HG03378 (cell line): ENCODE measurements around the gene MTPN.

ENCODE experiments used
- ATAC-seq: cut with Tn5 transposase; IDR thresholded peaks from one replicate; pipeline ENCODE4 v1.9.1; 2021; ENCODE audit warnings: mild to moderate bottlenecking, moderate library complexity; ENCODE audit not compliant: unreplicated experiment

MTPN gene

DNA sequence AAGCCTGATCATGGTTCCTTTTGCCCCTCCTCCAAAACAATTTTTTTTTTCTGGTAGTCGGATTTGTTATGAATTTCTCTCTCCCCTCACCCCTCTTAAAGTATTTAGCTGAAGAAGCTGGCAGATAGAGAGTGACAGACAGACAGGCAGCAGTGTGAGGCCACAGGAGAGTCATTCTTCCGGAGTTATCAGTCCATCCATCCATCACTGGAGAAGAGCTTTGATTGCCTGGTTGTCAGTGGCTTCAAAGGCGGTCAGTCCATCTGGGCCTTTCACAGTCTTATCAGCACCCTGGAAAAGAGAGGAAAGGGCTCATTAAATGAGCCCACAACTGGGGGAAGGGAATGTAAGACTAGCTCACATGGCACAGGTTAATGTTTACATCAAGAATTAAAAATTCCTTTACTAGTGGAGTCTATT lies 47.4 kb downstream of the MTPN start:
- no peak for ATAC-seq

DNA sequence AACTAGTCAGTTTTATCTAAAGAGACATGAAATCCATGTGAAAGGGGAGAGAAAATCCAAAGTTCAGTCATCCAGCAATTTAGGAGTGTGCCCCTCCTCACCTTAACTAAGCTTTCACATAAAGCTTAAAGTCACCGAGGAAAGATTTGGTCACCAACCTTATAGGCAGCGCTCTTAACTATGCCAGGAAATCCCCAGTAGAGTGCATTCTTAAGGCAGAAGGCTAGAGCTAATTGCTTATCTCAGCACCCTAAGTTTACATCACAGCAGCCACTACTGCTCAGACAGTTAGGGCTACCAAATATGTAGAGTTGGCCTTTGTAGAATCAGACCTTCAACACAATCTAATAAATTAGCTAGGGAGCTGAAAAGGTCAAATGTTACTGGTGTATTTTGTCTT lies 47.9 kb downstream of the MTPN start:
- no peak for ATAC-seq

DNA sequence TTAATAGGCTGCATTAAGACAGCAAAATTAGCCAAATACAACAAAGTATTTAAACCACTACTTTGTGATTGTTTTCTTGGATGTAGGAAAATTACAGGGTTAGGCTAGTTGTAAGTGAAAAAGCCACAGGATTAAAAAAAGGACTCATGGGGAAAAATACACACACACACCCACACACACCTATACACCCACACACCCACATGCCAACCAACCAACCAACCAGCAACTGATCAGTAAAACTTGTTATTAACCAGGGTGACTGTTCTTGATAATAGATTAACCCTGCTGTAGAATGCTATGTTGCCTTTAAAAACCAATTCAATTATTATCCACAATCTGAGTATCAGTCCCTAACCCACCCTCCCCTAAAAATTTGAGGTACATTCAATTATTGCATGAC lies 49.0 kb downstream of the MTPN start:
- ATAC-seq = no peak

DNA sequence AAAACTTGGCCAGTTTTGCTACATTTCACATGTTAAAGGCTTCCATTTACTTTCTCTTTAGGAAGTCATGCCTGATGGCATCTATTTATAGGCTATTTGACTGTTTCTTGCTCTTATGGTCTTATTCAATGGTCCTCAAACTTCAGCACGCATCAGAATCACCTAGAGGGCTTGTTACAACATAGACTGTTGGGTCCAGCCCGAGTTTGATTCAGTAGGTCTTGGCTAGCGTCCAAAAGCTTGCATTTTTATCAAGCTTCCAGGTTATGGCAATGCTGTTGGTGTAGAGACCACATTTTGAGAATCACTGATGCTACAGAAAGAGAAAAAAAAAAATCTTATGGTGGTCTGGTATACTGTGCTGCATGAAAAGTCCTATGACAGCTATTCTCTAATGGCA lies 51.9 kb downstream of the MTPN start:
- no peak for ATAC-seq

DNA sequence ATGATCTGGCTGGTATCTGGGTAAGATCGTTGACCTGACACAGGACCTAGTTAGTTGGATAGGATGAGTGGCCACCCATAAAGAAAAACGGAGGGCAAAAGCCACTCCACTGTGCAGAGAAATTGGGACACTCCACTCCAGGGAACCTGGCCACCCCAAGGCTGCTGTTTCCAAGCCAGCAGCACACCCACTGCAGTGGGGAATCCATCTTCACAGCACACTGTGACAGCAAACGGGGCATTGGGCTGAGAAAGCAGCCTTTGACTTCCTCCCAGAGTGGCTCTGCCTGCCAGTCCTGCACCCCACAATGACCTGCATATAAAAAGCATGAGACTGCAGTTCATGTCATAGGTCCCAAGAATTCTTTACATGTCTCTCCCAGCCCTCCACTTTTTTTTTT lies 52.9 kb downstream of the MTPN start:
- ATAC-seq = no peak

DNA sequence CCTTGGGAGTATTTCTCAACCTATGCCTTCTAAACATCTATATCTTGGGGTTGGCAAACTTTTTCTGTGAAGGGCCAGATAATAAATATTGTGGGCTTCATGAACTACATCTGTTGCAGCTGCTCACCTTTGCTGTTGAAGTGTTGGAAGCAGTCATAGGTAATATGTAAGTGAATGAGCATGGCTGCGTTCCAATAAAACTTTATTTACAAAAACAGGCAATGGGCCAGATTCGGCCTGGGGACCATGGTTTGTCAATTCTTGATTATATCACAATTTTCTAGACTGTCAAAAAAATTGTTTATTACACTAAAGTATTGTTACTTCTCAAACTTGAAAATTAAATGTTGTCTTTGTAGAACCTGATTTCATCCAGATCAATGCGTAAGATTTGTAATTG lies 54.9 kb downstream of the MTPN start:
- no peak for ATAC-seq

DNA sequence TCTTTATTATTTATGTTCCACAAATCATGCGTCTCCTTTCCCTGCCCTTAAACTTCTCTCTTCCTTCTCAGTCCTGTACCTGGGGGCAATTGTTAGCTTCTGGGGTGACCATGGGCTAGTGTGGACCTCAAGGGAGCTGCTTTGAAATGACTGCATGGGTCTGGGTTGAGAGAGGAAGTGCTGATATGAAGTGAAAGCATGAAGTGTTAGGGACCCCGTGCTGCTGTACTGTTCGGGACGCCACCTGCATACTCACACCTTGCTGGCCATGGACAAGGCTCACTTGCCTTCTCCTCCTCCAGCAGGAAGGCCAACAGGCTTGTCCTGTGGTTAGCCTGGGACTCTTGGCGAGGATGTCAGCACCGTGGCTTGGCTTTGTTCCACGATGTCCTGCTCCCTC lies 56.7 kb downstream of the MTPN start:
- no peak for ATAC-seq

DNA sequence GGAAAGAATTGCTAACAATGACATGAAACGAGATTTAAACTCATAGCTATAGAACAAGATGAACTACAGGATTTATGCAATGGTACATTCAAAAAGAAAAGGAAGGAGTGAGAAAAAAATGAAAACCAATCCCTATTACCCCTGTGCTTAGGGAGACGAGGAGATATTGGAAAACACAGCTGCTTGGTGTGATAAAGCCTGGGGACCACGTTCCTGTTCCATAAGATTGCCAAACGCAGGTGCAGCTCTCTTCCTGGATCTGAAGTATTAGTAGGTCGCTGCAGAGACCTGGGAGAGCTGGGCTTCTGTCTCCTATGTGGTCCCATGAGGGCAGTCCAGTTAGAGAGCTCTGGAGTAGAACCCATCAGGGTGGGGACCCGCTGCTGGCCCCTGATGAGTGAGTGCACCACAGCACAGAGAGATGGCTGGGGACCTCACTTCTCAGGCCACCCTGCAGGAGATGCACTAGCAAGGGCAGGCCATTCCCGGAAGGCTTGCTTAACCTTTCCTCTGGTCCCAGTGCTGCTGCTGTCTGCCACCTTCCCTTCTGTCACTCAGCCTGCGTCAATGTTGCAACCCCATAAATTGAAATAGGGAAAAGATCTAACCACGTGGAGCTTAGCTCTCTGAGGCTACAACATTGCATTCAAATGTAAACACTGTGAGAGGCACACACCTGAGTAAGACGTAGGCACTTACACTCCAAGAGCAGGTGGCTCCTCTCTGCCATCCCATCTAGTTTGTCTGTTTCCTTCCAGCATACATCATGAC lies 57.9 kb downstream of the MTPN start:
- ATAC-seq = no peak

DNA sequence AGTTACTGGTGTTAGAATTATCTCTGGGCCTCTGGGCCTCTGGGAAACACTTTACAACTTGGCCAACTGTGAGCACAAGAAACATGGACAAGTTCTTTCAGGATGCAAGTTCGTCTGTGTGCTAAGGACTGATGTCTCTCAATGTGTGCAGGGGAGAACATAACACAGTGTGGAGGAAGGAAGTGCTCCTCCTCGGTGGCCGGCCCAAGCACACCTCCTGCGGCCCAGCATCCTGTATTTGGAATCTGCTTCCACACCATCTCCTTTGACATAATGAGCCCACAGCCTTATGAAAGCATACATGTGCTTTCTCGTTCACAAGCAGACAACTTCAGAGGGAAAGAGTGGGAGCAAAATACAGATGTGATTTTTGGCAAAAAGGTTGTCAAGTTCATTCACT lies 59.0 kb downstream of the MTPN start:
- ATAC-seq = no peak

DNA sequence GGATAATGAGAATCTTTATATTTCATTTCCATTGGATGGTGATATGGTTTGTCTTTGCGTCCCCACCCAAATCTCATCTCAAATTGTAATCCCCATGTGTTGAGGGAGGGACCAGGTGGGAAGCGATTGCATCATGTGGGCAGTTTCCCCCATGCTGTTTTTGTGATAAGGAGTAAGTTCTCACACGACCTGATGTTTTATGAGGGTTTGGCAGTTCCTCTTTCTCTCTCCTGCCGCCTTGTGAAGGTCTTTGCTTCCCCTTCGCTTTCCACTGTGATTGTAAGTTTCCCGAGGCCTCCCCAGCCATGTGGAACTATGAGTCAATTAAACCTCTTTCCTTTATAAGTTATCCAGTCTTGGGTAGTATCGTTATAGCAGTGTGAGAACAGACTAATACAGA lies 59.4 kb downstream of the MTPN start:
- no peak for ATAC-seq

DNA sequence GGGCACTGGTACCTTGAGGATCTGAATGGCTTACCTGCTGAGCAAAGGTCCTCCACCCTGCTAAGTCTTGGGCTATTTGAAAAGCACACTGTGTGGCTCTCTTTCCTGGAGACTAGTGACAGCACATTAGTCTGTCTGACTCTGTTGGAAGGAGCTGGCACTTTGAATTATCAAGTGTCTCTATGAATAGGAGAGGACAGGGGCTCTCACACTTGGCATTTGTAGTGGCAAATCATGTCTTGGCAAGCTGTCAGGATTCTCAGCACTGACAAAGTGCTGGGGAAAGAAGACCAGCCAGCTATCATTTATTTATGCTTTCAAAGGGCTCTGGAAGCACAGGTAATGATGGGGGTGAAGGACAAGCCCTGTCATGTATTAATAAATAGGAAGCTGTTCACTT lies 62.8 kb downstream of the MTPN start:
- no peak for ATAC-seq

DNA sequence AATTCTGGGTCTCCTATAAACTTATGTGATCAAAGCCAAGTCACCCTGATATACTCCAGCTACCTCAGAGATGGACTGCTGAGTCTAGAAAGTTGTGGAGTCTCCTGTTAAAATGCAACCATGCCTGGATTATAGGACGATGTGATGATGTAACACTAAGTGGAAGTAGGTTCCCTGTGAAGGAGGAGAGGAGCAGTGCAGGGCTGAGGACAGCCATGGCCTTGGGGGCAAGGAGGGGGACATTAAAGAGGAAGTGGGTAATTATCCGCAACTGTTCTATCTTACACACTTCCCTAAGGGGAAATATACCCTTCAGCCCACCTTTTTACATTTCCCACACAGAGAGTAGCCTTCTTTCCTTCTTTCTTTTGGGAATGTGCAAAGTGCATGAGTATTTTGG lies 63.8 kb downstream of the MTPN start:
- no peak for ATAC-seq

DNA sequence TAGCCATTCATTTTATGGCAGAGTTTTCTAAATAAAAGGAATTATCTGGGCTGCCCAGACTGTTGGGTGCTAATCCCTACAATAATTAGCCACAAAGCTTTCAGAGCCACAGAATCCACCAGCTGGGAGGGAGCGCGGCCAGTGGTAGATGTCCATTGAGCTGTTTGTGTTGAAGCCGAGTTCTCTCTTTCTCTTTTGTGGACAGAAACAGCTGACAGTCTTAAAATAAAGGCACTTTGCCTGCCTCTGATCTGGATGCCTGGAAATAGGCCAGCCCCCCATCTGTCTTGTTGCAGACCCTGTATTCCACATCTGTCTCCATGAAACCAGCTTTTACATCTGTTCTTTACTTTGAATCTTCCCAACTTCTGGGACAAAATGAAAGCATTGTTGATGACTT lies 66.1 kb downstream of the MTPN start:
- no peak for ATAC-seq

DNA sequence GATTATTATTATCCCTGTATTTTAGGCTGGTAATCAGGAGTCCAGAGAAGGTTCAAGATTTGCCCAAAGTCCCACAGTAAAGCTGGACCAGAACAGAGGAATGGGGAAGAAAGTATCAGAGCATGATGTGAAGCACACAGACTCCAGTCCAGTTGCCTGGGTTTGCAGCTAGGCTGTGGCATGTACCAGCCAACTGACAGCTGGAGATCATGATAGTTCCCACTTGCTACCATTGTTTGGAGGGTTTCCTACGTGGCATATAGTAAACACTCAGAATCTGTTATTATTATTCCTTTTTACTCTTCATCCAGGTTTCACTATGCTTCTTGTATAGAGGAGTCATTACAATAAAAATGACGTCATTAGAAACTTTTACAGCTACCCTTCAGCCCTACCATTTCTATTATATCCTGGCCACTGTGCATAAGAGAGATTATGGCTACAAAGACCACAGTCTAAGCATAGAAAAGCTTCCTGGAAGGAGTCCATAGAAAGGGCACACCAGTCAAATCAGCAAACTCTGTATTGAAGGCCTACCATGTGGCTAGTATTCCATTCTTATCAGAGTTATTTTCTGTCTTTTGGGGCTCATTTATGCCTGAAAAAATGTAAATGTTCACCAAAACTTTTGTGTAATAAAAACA lies 66.6 kb downstream of the MTPN start:
- no peak for ATAC-seq

DNA sequence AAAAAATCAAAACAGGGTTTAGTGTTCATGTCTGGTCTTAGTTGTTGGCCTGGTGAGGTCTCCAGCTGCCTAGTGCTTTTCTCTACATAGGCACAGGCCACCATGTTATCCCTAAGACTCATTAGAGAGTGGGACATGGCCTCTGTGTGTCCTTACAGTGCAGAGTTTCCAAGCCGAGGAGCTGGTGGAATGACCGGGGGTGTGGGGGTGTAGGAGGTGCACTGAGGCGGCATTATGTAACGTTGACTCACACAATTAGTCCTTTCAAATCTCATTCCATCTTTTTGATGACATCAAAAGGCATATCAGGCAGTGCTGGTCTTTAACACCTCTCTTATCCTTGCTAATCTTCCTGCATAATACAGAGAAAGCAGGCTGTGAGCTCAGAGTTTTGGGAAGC lies 71.3 kb downstream of the MTPN start:
- ATAC-seq = no peak

DNA sequence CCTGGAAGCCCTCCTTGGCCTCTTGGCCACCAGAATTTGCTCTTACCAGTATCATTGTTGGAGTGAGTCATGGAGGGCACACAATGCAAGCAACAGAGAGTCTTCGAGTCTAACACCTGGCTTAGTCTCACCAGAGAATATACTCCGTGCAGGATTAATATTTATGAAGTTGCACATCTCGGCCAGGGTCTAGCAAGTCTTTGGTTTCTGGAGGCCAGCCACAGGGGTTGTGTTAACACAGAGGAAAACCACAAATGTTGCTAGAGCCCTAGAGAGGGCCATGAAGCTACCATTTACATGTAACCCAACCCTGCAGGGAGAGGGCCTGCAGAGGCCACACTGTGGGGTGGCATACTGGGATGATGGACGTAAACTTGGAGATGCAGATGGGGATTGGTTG lies 71.8 kb downstream of the MTPN start:
- no peak for ATAC-seq

DNA sequence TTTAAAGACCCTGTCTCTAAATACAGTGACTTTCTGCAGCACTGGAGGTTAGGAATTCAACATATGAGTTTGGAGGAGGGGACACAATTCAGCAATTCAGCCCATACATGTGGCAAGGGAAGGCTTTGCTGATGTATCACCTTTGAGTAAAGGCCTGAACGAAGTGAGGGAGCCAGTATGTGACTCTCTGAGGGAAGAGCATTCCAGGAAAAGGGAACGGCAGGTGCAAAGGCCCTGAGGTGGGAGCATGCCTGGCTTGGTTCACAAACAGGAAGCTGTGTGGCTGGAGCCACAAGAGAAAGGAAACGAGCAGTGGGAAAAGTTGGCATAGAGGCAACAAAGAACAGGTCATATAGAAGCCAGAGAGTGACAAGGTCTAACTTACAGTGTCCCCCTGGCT lies 72.9 kb downstream of the MTPN start:
- ATAC-seq = no peak

DNA sequence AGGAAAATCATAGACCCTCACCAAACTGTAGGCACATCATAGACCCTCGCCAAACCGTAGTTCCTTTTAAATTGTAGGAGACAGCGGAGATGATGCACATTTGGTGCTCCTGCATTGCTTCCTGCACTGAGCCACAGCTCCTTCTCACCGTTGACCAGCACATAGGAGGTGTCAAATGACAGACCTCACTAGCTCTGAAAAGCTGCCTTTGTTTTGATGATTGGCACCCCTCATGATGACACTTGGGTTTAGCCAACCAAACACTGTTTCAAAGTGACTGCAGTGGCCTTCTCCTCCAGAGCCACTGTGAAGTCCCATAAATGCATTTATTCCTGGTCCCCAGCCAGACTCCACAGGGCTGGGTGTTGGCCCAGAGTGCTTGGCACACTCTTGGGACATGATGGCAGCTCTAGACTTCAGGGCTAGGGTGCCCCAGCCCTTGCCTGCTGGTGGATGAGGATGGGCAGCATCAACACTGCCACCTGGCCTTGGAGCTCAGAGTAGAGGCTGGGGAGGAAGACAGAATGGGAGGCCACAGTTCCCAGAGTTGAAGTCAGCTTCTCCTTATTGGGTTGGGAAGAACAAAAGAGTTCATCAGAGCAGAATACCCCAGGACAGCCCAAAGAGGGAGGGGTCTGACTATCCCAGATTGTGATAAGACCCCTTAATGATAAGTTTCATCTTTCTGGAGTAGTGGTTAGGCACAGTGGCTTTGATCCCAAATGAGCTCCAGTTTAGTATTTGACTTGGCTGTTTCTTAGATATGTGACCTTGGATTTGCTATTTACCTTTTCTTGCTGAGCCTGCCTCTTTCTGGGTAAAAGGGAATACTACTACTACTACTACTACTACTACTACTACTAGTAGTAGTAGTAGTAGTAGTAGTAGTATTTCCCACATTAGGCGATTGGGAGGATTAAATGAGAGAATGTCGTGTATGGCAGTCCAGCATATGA lies 75.3 kb downstream of the MTPN start:
- ATAC-seq = no peak

DNA sequence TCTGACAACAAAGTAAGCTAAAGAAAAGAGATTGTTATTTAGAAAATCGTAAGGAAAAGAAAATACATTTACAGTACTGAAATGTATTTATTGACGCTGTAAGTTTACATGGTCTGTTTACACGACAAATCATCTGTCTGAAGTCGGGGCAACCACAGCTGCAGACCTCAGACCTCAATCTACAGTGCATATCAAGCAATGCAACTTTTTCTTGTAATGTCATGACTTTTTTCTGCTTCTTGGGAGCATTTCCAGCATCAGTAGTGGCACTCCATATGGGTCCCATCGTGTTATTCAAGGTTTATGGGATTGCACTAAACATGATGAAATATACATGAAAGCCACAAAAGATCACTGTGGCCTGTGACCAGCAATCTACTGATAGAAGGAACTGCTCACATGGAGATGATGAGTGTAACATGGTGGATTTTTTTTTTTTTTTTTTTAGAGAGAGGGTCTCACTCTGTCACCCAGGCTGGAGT lies 77.1 kb downstream of the MTPN start:
- ATAC-seq = no peak

DNA sequence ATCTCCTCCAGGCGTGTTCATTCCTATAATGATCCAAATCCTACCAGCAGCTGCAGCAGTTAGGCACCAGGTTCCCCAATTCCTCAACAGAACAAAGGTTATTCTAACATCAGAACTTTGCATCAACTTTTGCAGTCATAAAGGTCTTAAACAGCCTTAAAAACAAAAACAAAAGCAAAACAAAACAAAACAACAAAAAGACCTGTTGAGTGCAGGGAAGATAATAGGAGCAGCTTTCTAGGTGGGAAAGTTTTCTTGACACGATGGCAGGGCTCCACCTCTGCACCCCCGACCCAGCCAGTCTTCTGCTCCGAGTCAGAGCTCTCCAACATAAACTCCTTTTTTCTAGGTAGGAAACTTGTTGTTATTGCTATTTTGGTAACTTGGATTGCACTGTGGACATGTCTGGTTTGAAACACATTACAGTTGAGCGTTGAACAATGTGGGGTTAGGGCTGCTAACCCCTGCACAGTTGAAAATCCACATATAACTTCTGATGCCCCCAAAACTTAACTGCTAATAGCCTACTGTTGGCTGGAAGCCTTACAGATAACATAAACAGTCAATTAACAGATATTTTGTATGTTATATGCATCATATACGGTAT lies 77.6 kb downstream of the MTPN start:
- ATAC-seq = no peak

DNA sequence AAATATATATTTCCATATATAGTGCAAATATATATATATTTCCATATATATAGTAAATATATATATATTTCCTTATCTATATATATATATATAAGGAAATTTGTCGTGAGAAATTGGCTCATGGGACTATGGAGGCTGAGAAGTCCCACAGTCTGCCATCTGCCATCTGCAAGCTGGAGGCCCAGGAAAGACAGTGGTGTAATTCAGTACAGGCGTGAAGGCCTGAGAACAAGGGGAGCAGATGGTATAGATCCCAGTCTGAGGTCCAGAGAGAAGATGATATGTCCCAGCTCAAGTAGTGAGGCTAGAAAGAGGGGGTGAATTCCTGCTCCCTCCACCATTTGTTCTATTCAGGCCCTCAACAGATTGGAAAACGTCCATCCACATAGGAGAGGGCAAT lies 78.9 kb downstream of the MTPN start:
- no peak for ATAC-seq
